IMR-90 (cell line): ENCODE data around the gene MAS1. TPM values are rescaled to one million over a fixed set of nuclear protein-coding genes. Genes with fewer than 3 reads are reported as not detected.
"Not testable (repeated sequence)": the region's sequence is repeated elsewhere in the genome, so short reads cannot be mapped to it uniquely, and the experiment has no call there.

ENCODE experiments used
- ATAC-seq: fragments of 200-7000 bp; cut with Tn5 transposase; 2 replicates; pipeline ENCODE4 v1.9.1; 2020; ENCODE audit warnings: low read depth, mild to moderate bottlenecking, moderate library complexity
- BruUV-seq: library from RNA; stranded (reverse); fragments of 400-500 nt; replicated peaks from 2 replicates; lab custom pipeline; 2021; lab: Mats Ljungman, UMichigan
- CTCF ChIA-PET: fragments of 300-600 bp; formaldehyde crosslinking; extraction: SDS; loops from one replicate; lab custom pipeline; 2021; ENCODE audit warnings: antibody characterized with exemption; lab: Yijun Ruan, JAX
- POLR2A ChIA-PET: fragments of 300-600 bp; sonication (Branson Sonifier 250); formaldehyde crosslinking; loops from one replicate; lab custom pipeline; 2022; ENCODE audit warnings: antibody characterized with exemption; ENCODE audit not compliant: unreplicated experiment; lab: Charles Lee
- DNase-seq: peaks from one replicate; pipeline ENCODE4 v3.0.0; 2013
- H2AFZ ChIP-seq: replicated peaks from 2 replicates; pipeline ENCODE3; 2013; ENCODE audit warnings: low read length, mild to moderate bottlenecking; ENCODE audit not compliant: poor library complexity
- H2AK5ac ChIP-seq: 2 replicates; pipeline ENCODE4 v1.6.1; 2013; ENCODE audit warnings: low read depth, low read length, inconsistent platforms
- H2AK9ac ChIP-seq: replicated peaks from 2 replicates; pipeline ENCODE3; 2013; ENCODE audit warnings: mild to moderate bottlenecking, low read depth, low read length, moderate library complexity; ENCODE audit not compliant: poor library complexity
- H2BK120ac ChIP-seq: 2 replicates; pipeline ENCODE4 v1.6.1; 2013; ENCODE audit warnings: low read depth, low read length, inconsistent platforms
- H2BK15ac ChIP-seq: 3 replicates; pipeline ENCODE4 v1.6.1; 2013; ENCODE audit warnings: low read depth, low read length, inconsistent platforms
- H2BK20ac ChIP-seq: 2 replicates; pipeline ENCODE4 v1.6.1; 2013; ENCODE audit warnings: low read depth, mild to moderate bottlenecking, inconsistent platforms, low read length, moderate library complexity
- H2BK5ac ChIP-seq: 2 replicates; pipeline ENCODE4 v1.6.1; 2013; ENCODE audit warnings: mild to moderate bottlenecking, low read depth, low read length, inconsistent platforms; ENCODE audit not compliant: poor library complexity, severe bottlenecking
- H3K14ac ChIP-seq: replicated peaks from 2 replicates; pipeline ENCODE4 v1.6.1; 2013; ENCODE audit warnings: low read depth, low read length, inconsistent platforms
- H3K18ac ChIP-seq: 2 replicates; pipeline ENCODE4 v1.6.1; 2013; ENCODE audit warnings: low read depth, low read length, control low read depth
- H3K23ac ChIP-seq: 2 replicates; pipeline ENCODE4 v1.6.1; 2013; ENCODE audit warnings: low read depth, low read length, inconsistent platforms
- H3K27ac ChIP-seq: 2 replicates; pipeline ENCODE4 v1.5.1; 2013; ENCODE audit warnings: mild to moderate bottlenecking, control low read depth, low read length; ENCODE audit not compliant: insufficient read depth
- H3K27me3 ChIP-seq: 2 replicates; pipeline ENCODE4 v1.6.1; 2013; ENCODE audit warnings: low read length; ENCODE audit not compliant: control insufficient read depth, insufficient read depth
- H3K36me3 ChIP-seq: 2 replicates; pipeline ENCODE4 v1.6.1; 2013; ENCODE audit warnings: low read length, mixed read lengths; ENCODE audit not compliant: control insufficient read depth, insufficient read depth
- H3K4ac ChIP-seq: 2 replicates; pipeline ENCODE4 v1.6.1; 2013; ENCODE audit warnings: low read depth, low read length, inconsistent platforms
- H3K4me1 ChIP-seq: 2 replicates; pipeline ENCODE4 v1.6.1; 2013; ENCODE audit warnings: low read length, mixed read lengths; ENCODE audit not compliant: control insufficient read depth, insufficient read depth
- H3K4me2 ChIP-seq: 2 replicates; pipeline ENCODE4 v1.6.1; 2013; ENCODE audit warnings: low read depth, mild to moderate bottlenecking, control low read depth, low read length, moderate library complexity
- H3K4me3 ChIP-seq: 2 replicates; pipeline ENCODE4 v1.5.1; 2013; ENCODE audit warnings: low read depth, mild to moderate bottlenecking, control low read depth, low read length, moderate library complexity; ENCODE audit not compliant: insufficient read depth
- H3K56ac ChIP-seq: 2 replicates; pipeline ENCODE4 v1.6.1; 2013; ENCODE audit warnings: low read length, inconsistent platforms; ENCODE audit not compliant: insufficient read depth; ENCODE audit errors: extremely low read depth
- H3K79me1 ChIP-seq, 2 experiments: 2 replicates each; pipeline ENCODE4 v1.6.1; 2013; ENCODE audit warnings: low read length in 2 of 2, inconsistent platforms in 1 of 2, low read depth in 1 of 2
- H3K9ac ChIP-seq: 2 replicates; pipeline ENCODE4 v1.6.1; 2013; ENCODE audit warnings: low read depth, low read length, control low read depth
- H3K9me1 ChIP-seq: 2 replicates; pipeline ENCODE4 v1.6.1; 2013; ENCODE audit warnings: low read length, inconsistent platforms; ENCODE audit not compliant: insufficient read depth
- H3K9me3 ChIP-seq: 2 replicates; pipeline ENCODE4 v1.6.1; 2013; ENCODE audit warnings: low read length; ENCODE audit not compliant: control insufficient read depth, insufficient read depth
- H4K20me1 ChIP-seq: 2 replicates; pipeline ENCODE4 v1.6.1; 2013; ENCODE audit warnings: low read length, inconsistent platforms; ENCODE audit not compliant: insufficient read depth
- H4K5ac ChIP-seq: 2 replicates; pipeline ENCODE4 v1.6.1; 2013; ENCODE audit warnings: mild to moderate bottlenecking, low read depth, low read length, control low read depth
- H4K8ac ChIP-seq, 2 experiments: 2 replicates each; pipeline ENCODE4 v1.6.1; 2013; ENCODE audit warnings: low read depth in 2 of 2, low read length in 2 of 2, control low read depth in 1 of 2, inconsistent platforms in 1 of 2
- H4K91ac ChIP-seq: 2 replicates; pipeline ENCODE4 v1.6.1; 2013; ENCODE audit warnings: low read depth, low read length, inconsistent platforms; ENCODE audit not compliant: insufficient read depth
- MXI1 ChIP-seq: IDR thresholded peaks from 2 replicates; pipeline ENCODE4 v1.6.1; 2012; ENCODE audit warnings: low read depth, mild to moderate bottlenecking, low read length, moderate library complexity, borderline replicate concordance
- POLR2A ChIP-seq: IDR thresholded peaks from 2 replicates; pipeline ENCODE4 v1.6.1; 2012; ENCODE audit warnings: mild to moderate bottlenecking, low read depth, low read length
- WGBS, 2 experiments: methylation state at CpG; one replicate each; pipeline versions ENCODE4 v1.1.5 to v1.1.7; 2013; ENCODE audit warnings: missing lambda C conversion rate in 2 of 2; ENCODE audit not compliant: insufficient read length in 1 of 2; ENCODE audit errors: extremely low coverage in 2 of 2; 5-methylcytosine and 5-hydroxymethylcytosine counted together
- dilution Hi-C: fragments of 300-500 bp; cut with HindIII; formaldehyde crosslinking; loops from one replicate; pipeline ENCODE4 v1.14.3; 2018; ENCODE audit warnings: low sequenced_read_pairs; ENCODE audit not compliant: unreplicated experiment
- in situ Hi-C: fragments of 300-500 bp; cut with MboI; formaldehyde crosslinking; loops from 3 replicates; pipeline ENCODE4 v1.14.3; 2019; ENCODE audit warnings: low sequenced_read_pairs, inconsistent platforms, mixed read lengths
- intact Hi-C: fragments of 100-400 bp; cut with micrococcal nuclease; formaldehyde crosslinking; loops from 2 replicates; pipeline ENCODE4 v1.10.0; 2022
- polyA plus RNA-seq, 3 experiments: library from polyadenylated mRNA; depleted of rRNA; stranded (reverse); fragments of >200 nt; gene quantifications; 2 replicates each; pipeline ENCODE4 v1.2.3, GENCODE V29; 2012; ENCODE audit warnings: low replicate concordance in 1 of 3
- total RNA-seq: library from RNA; depleted of rRNA; stranded (reverse); fragments of >200 nt; gene quantifications from 2 replicates; pipeline ENCODE4 v1.2.3, GENCODE V29; 2012

Gene MAS1
- total and polyA plus RNA-seq, 2 of the 4 experiments (the other 2 are of a cell fraction): under 0.01 TPM; not detected in 1

GRCh38 chr6:159919800-159920199, 29.0 kb downstream of the MAS1 start:
- no peak overlapping the region for H3K4me2 ChIP-seq
- no peak overlapping the region for H2AK9ac ChIP-seq
- H3K9ac ChIP-seq: no peak overlapping the region
- ATAC-seq (no peak), DNase-seq (no peak)
- no peaks in the 10 kb centered on the region for H3K9me1 ChIP-seq
- POLR2A ChIA-PET: no interaction called here
- dilution Hi-C loops: no loop called here
- H3K27ac ChIP-seq: no peak overlapping the region
- H4K5ac ChIP-seq: no peak overlapping the region
- intact Hi-C loops: no loop called here
- no TSS peak for BruUV-seq
- H4K20me1 ChIP-seq: no peaks in the 10 kb centered on the region
- TF ChIP-seq POLR2A (no peak), MXI1 (no peak)
- H3K4me3 ChIP-seq: no peak overlapping the region
- no peak overlapping the region for H4K8ac ChIP-seq
- H3K18ac ChIP-seq: no peak overlapping the region
- H4K91ac ChIP-seq: no peak overlapping the region
- H3K14ac ChIP-seq: no peak overlapping the region
- H2BK20ac ChIP-seq: no peak overlapping the region
- H3K36me3 ChIP-seq: no peaks in the 10 kb centered on the region
- H2AK5ac ChIP-seq: no peak overlapping the region
- H2BK5ac ChIP-seq: no peak overlapping the region
- no peak overlapping the region for H2BK120ac ChIP-seq
- H3K4ac ChIP-seq: no peak overlapping the region
- no peak overlapping the region for H3K56ac ChIP-seq
- H3K79me1 ChIP-seq: no peaks in the 10 kb centered on the region
- in situ Hi-C loops: no loop called here
- no peak overlapping the region for H2BK15ac ChIP-seq
- no CpG with 5 or more reads among the region's 6 CpGs for WGBS, 2 experiments
- H3K4me1 ChIP-seq: peaks cover 2% of the 10 kb centered on the region; the same call in 1 of the 2 replicates
- no peaks in the 10 kb centered on the region for H3K9me3 ChIP-seq
- no peak overlapping the region for H3K23ac ChIP-seq
- H3K27me3 ChIP-seq: peaks cover 7% of the 10 kb centered on the region
- CTCF ChIA-PET: no interaction called here
- no peak overlapping the region for H2AFZ ChIP-seq

- H3K79me1 ChIP-seq, BruUV-seq, H2BK15ac ChIP-seq, H3K9me1 ChIP-seq, ATAC-seq, H3K27me3 ChIP-seq, dilution Hi-C loops, H3K4me2 ChIP-seq, H2BK120ac ChIP-seq, H3K18ac ChIP-seq, H2AK5ac ChIP-seq, H4K20me1 ChIP-seq, H2AFZ ChIP-seq, intact Hi-C loops, DNase-seq, CTCF ChIA-PET, in situ Hi-C loops, H4K5ac ChIP-seq, H3K4me3 ChIP-seq, H3K4ac ChIP-seq, H2BK20ac ChIP-seq, H3K27ac ChIP-seq, H2BK5ac ChIP-seq, H4K91ac ChIP-seq, H3K4me1 ChIP-seq, H2AK9ac ChIP-seq, H4K8ac ChIP-seq, H3K56ac ChIP-seq, H3K23ac ChIP-seq, H3K9ac ChIP-seq, H3K14ac ChIP-seq, H3K36me3 ChIP-seq, H3K9me3 ChIP-seq, POLR2A ChIA-PET: not testable (repeated sequence)
- WGBS, 2 experiments: no CpG with 5 or more reads among the region's 2 CpGs
Measured at GRCh38 chr6:159924150-159924549, 33.4 kb downstream of the MAS1 start.
